ENCODE results near the gene VPS37D.

- TF ChIP-seq CTCF (IDR thresholded peaks at IDR 0.05) (no peak), POLR2A (IDR thresholded peaks at IDR 0.05) (no peak)
Observed at GRCh38 chr7:73642834-73643233, 24.8 kb upstream of the VPS37D start.
